HG03460 (cell line): ENCODE measurements around the gene IL21R.

ENCODE experiments used
- ATAC-seq: cut with Tn5 transposase; IDR thresholded peaks from one replicate; pipeline ENCODE4 v1.9.1; 2021; ENCODE audit not compliant: unreplicated experiment

The IL21R gene

GRCh38 chr16:27401768-27402568 is at the start of gene IL21R:
TSS of gene IL21R (plus strand) at chr16:27402174. CDS start at chr16:27430072, 27,898 bp downstream.
- peak; percentile 46 for ATAC-seq

- no peak for ATAC-seq
Measured at GRCh38 chr16:27353853-27354252, 48.1 kb upstream of the IL21R start.

- ATAC-seq, result no peak
Measured at GRCh38 chr16:27355610-27356009, 46.4 kb upstream of the IL21R start.

- ATAC-seq, result no peak
Measured at GRCh38 chr16:27356794-27357193, 45.2 kb upstream of the IL21R start.

- ATAC-seq, result no peak
Measured at GRCh38 chr16:27359051-27359450, 42.9 kb upstream of the IL21R start.

- ATAC-seq, result no peak
Measured at GRCh38 chr16:27359615-27360014, 42.4 kb upstream of the IL21R start.

- no peak for ATAC-seq
Measured at GRCh38 chr16:27361987-27362386, 40.0 kb upstream of the IL21R start.

GRCh38 chr16:27362570-27363245 is 39.3 kb upstream of the IL21R start:
- ATAC-seq, result no peak

- no peak for ATAC-seq
Measured at GRCh38 chr16:27363246-27363632, 38.7 kb upstream of the IL21R start.

GRCh38 chr16:27363797-27364196 is 38.2 kb upstream of the IL21R start:
- ATAC-seq, result no peak

- ATAC-seq, result no peak
Measured at GRCh38 chr16:27364493-27365141, 37.4 kb upstream of the IL21R start.

- no peak for ATAC-seq
Measured at GRCh38 chr16:27365142-27366089, 36.6 kb upstream of the IL21R start.

GRCh38 chr16:27366687-27367460 is 35.1 kb upstream of the IL21R start:
- ATAC-seq, result peak; percentile 2

- peak; percentile 78 for ATAC-seq
Measured at GRCh38 chr16:27367461-27368357, 34.3 kb upstream of the IL21R start.

- ATAC-seq, result no peak
Measured at GRCh38 chr16:27368358-27368722, 33.6 kb upstream of the IL21R start.

- ATAC-seq, result no peak
Measured at GRCh38 chr16:27369806-27370205, 32.2 kb upstream of the IL21R start.

- no peak for ATAC-seq
Measured at GRCh38 chr16:27370318-27370717, 31.7 kb upstream of the IL21R start.

- no peak for ATAC-seq
Measured at GRCh38 chr16:27373312-27373711, 28.7 kb upstream of the IL21R start.

- peak; percentile 29 for ATAC-seq
Measured at GRCh38 chr16:27374221-27374803, 27.7 kb upstream of the IL21R start.
